HG03565 (cell line): Measurements from ENCODE around the gene CRHR2.

Experiments used
- ATAC-seq: cut with Tn5 transposase; IDR thresholded peaks from one replicate; pipeline ENCODE4 v1.9.1; 2021; ENCODE audit warnings: mild to moderate bottlenecking, moderate library complexity; ENCODE audit not compliant: unreplicated experiment

The CRHR2 gene

GRCh38 chr7:30683306-30683705 lies 1.1 kb upstream of the CRHR2 start:
- no peak for ATAC-seq

- no peak for ATAC-seq
Observed at GRCh38 chr7:30681815-30682211, 443 bp downstream of the CRHR2 start.

GRCh38 chr7:30681331-30681797 lies 892 bp downstream of the CRHR2 start:
- no peak for ATAC-seq

GRCh38 chr7:30679664-30680063 lies 2.6 kb downstream of the CRHR2 start:
- no peak for ATAC-seq

- ATAC-seq, result no peak
Observed at GRCh38 chr7:30678805-30679204, 3.5 kb downstream of the CRHR2 start.

- ATAC-seq, result no peak
Observed at GRCh38 chr7:30674876-30675275, 7.4 kb downstream of the CRHR2 start.

GRCh38 chr7:30674420-30674819 lies 7.8 kb downstream of the CRHR2 start:
- no peak for ATAC-seq

GRCh38 chr7:30671793-30672465 lies 10.3 kb downstream of the CRHR2 start:
- ATAC-seq, result no peak

- ATAC-seq, result no peak
Observed at GRCh38 chr7:30668102-30668501, 14.2 kb downstream of the CRHR2 start.

- ATAC-seq, result no peak
Observed at GRCh38 chr7:30667172-30667571, 15.1 kb downstream of the CRHR2 start.

- ATAC-seq, result no peak
Observed at GRCh38 chr7:30665449-30665848, 16.8 kb downstream of the CRHR2 start.

GRCh38 chr7:30665043-30665442 lies 17.2 kb downstream of the CRHR2 start:
- no peak for ATAC-seq

GRCh38 chr7:30664184-30664885 lies 17.9 kb downstream of the CRHR2 start:
- no peak for ATAC-seq

GRCh38 chr7:30663414-30663813 lies 18.8 kb downstream of the CRHR2 start:
- ATAC-seq, result no peak

GRCh38 chr7:30662431-30662939 lies 19.8 kb downstream of the CRHR2 start:
- ATAC-seq, result no peak

- no peak for ATAC-seq
Observed at GRCh38 chr7:30661926-30662325, 20.3 kb downstream of the CRHR2 start.

- no peak for ATAC-seq
Observed at GRCh38 chr7:30660331-30661255, 21.7 kb downstream of the CRHR2 start.

- no peak for ATAC-seq
Observed at GRCh38 chr7:30659312-30659711, 22.9 kb downstream of the CRHR2 start.

- ATAC-seq, result no peak
Observed at GRCh38 chr7:30658479-30659074, 23.7 kb downstream of the CRHR2 start.

GRCh38 chr7:30657131-30657530 lies 25.1 kb downstream of the CRHR2 start:
- no peak for ATAC-seq
